Activated CD8-positive, alpha-beta memory T cell treated with anti-CD3 and anti-CD28 coated beads for 48 hours (primary cell): ENCODE data around the gene BICRA.
"Not testable (repeated sequence)": the region's sequence is repeated elsewhere in the genome, so short reads cannot be mapped to it uniquely, and the experiment has no call there.

ENCODE experiments used
- DNase-seq, 3 experiments: peaks; one replicate each; pipeline ENCODE4 v3.0.0-alpha.2; 2020; ENCODE audit warnings: low read depth in 2 of 3, low spot score in 2 of 3

BICRA gene

GRCh38 chr19:47608969-47609905 lies at the start of gene BICRA:
Gene BICRA (plus strand): TSS chr19:47609134. CDS start chr19:47673575, 64,441 bp downstream.
- DNase-seq, result peak; percentile 54 to 71 (median 57)

- DNase-seq, result no peak
Measured at GRCh38 chr19:47560999-47561398, 47.9 kb upstream of the BICRA start.

GRCh38 chr19:47561440-47562057 lies 47.4 kb upstream of the BICRA start:
- no peak for DNase-seq

GRCh38 chr19:47564081-47564480 lies 44.9 kb upstream of the BICRA start:
- no peak for DNase-seq

GRCh38 chr19:47569331-47569730 lies 39.6 kb upstream of the BICRA start:
- DNase-seq, result no peak

- no peak for DNase-seq
Measured at GRCh38 chr19:47572635-47573034, 36.3 kb upstream of the BICRA start.

- DNase-seq, result peak; percentile 16 to 44 (median 29)
Measured at GRCh38 chr19:47573071-47574026, 35.6 kb upstream of the BICRA start, which contains the start of gene ZNF541. Gene ZNF541 (minus strand): TSS chr19:47573148. CDS start chr19:47555856, 17,292 bp downstream.

GRCh38 chr19:47580397-47580796 lies 28.5 kb upstream of the BICRA start:
- DNase-seq, result no peak

GRCh38 chr19:47581605-47582319 lies 27.2 kb upstream of the BICRA start:
- no peak for DNase-seq

GRCh38 chr19:47582320-47582909 lies 26.5 kb upstream of the BICRA start:
- no peak for DNase-seq

- DNase-seq, result not testable (repeated sequence)
Measured at GRCh38 chr19:47583161-47583560, 25.8 kb upstream of the BICRA start.

- DNase-seq, result no peak
Measured at GRCh38 chr19:47587295-47587694, 21.6 kb upstream of the BICRA start.

- DNase-seq, result no peak
Measured at GRCh38 chr19:47589824-47590223, 19.1 kb upstream of the BICRA start.

GRCh38 chr19:47593860-47594259 lies 15.1 kb upstream of the BICRA start:
- no peak for DNase-seq

GRCh38 chr19:47595944-47596343 lies 13.0 kb upstream of the BICRA start:
- no peak for DNase-seq

GRCh38 chr19:47598407-47599349 lies 10.3 kb upstream of the BICRA start:
- DNase-seq, result no peak

GRCh38 chr19:47599671-47600245 lies 9.2 kb upstream of the BICRA start:
- DNase-seq, result not testable (repeated sequence)
